Naive B cell (primary cell): ENCODE measurements around the gene FAM210A. TPM values are rescaled to one million over a fixed set of nuclear protein-coding genes. Genes with fewer than 3 reads are reported as not detected.
"Not testable (repeated sequence)": the region's sequence is repeated elsewhere in the genome, so short reads cannot be mapped to it uniquely, and the experiment has no call there.

Experiments
- ATAC-seq, 2 donors: fragments of 150-1000 bp; cut with Tn5 transposase; 2 replicates each; pipeline ENCODE4 v1.10.0; 2021; ENCODE audit warnings: low read depth in 2 of 2, mild to moderate bottlenecking in 2 of 2, moderate library complexity in 2 of 2
- DNase-seq: peaks from one replicate; pipeline ENCODE4 v3.0.0; 2022
- H3K27ac Mint-ChIP-seq, 6 donors: one replicate each; pipeline ENCODE4 v1.8.0; 2020 to 2022; ENCODE audit warnings: mild to moderate bottlenecking in 6 of 6, mixed read lengths in 6 of 6, moderate library complexity in 5 of 6, inconsistent platforms in 2 of 6
- H3K27me3 Mint-ChIP-seq, 3 donors: one replicate each; pipeline ENCODE4 v1.8.0; 2021 to 2022; ENCODE audit warnings: mixed read lengths in 3 of 3, mild to moderate bottlenecking in 1 of 3
- H3K36me3 Mint-ChIP-seq, 2 donors: one replicate each; pipeline ENCODE4 v1.8.0; 2020 to 2022; ENCODE audit warnings: mixed read lengths in 2 of 2, inconsistent platforms in 1 of 2, mild to moderate bottlenecking in 1 of 2
- H3K4me1 Mint-ChIP-seq, 3 donors: one replicate each; pipeline ENCODE4 v1.8.0; 2020 to 2022; ENCODE audit warnings: mixed read lengths in 3 of 3, inconsistent platforms in 1 of 3, mild to moderate bottlenecking in 1 of 3, moderate library complexity in 1 of 3
- H3K4me3 Mint-ChIP-seq, 8 donors: one replicate each; pipeline ENCODE4 v1.8.0; 2020 to 2022; ENCODE audit warnings: mild to moderate bottlenecking in 8 of 8, mixed read lengths in 8 of 8, moderate library complexity in 8 of 8, inconsistent platforms in 2 of 8
- H3K9me3 Mint-ChIP-seq, 7 donors: one replicate each; pipeline ENCODE4 v1.8.0; 2020 to 2022; ENCODE audit warnings: mixed read lengths in 7 of 7, mild to moderate bottlenecking in 5 of 7, inconsistent platforms in 2 of 7, moderate library complexity in 1 of 7
- polyA plus RNA-seq, 6 donors: library from polyadenylated mRNA; unstranded; fragments of 300-500 nt; fragmentation: Illumina TruSeq; gene quantifications; one replicate each; pipeline ENCODE4 v1.2.3, GENCODE V29; 2021; ENCODE audit warnings: low read depth in 6 of 6

Gene FAM210A, protein sequence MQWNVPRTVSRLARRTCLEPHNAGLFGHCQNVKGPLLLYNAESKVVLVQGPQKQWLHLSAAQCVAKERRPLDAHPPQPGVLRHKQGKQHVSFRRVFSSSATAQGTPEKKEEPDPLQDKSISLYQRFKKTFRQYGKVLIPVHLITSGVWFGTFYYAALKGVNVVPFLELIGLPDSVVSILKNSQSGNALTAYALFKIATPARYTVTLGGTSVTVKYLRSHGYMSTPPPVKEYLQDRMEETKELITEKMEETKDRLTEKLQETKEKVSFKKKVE
- polyA plus RNA-seq, result 10 to 100 TPM; 10.8 to 22.7 (median 17.3) TPM

DNA sequence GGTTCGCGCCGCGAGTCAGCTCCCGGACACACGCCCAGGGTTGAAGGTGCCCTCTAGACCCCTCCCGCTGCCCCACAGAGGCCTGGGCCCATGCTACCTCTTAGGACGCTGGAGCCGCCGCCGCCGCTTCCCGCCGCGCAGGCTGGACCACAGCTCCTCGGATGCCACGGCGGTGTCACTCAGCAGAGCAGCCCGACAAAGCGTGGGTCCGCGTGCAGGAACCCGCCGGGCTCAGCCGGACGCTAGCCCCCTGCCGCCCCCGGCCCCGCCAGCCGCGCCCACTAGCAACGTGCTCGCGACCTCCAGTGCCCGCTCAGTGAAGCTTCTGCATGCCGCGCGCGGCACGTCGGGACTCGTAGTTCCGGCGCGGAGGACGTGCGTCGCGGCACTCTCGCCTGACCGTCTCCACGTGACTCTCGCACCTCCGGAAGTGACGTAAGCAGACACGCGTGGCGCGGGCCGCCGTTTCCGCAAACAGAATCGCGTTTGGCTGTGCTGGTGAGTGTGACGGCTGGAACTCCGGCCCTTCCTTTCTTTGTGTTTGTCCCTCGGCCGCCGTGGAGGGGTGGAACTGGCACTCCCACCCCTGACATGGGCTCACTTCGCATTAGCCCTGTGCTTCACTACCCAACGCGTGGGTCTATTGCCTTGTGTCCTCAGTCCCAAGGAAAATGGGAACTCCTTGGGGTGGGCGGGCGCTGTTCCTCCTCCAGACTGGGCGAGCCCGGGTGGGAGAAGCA, at the start of gene FAM210A, which contains the start of gene RNMT:
Gene FAM210A, minus strand, starts transcription at position 327 of the 740 bp plus-strand sequence. CDS start 44,481 bp downstream, outside the sequence.
Gene RNMT, plus strand, starts transcription at position 442 of the 740 bp plus-strand sequence. CDS start 4,845 bp downstream, outside the sequence.
- H3K4me3 Mint-ChIP-seq, result peak within 1 kb of the TSS; percentile 72 to 98 (median 96)
- ATAC-seq, result peak; percentile 93 to 94
- peaks cover 0 to 2% of the 10 kb centered on the region in 2 donors for H3K36me3 Mint-ChIP-seq
- peak within 1 kb of the TSS; percentile 86 to 100 (median 100) for H3K27ac Mint-ChIP-seq
- no peaks in the 10 kb centered on the region for H3K27me3 Mint-ChIP-seq
- DNase-seq, result peak; percentile 93
- H3K9me3 Mint-ChIP-seq, result no peaks in the 10 kb centered on the region
- peaks cover 30 to 56% (median 54%) of the 10 kb centered on the region in 3 donors for H3K4me1 Mint-ChIP-seq

DNA sequence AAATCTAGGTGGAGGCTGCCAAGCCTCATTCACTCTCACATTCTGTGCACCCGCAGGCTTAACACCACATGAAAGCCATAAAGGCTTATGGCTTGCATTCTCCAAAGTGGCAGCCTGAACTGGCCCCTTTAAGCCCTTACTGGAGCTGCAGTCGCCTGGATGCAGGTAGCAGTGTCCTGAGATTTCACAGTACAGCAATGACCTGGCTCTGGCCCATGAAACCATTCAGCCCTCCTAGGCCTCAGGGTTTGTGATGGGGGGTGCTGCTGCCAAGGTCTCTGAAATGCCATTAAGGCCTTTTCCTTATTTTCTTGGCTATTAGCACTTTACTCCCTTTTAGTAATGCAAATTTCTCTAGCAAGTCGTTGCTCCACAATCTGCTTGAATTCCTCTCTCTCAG, 48.7 kb upstream of the FAM210A start:
- H3K4me3 Mint-ChIP-seq, result no peak overlapping the region
- peaks cover 4 to 20% (median 9%) of the 10 kb centered on the region in 7 donors for H3K9me3 Mint-ChIP-seq
- H3K27ac Mint-ChIP-seq, result no peak overlapping the region
- no peak for DNase-seq
- ATAC-seq, result no peak
- no peaks in the 10 kb centered on the region for H3K4me1 Mint-ChIP-seq
- H3K27me3 Mint-ChIP-seq, result peaks cover 11 to 13% (median 12%) of the 10 kb centered on the region in 3 donors
- H3K36me3 Mint-ChIP-seq, result no peaks in the 10 kb centered on the region

- Mint-ChIP-seq H3K4me1 (peaks cover 0 to 5% (median 0%) of the 10 kb centered on the region in 3 donors), H3K9me3 (peaks cover 12 to 38% (median 28%) of the 10 kb centered on the region in 7 donors), H3K4me3 (peak overlapping the region in 1 of 8 donors; percentile 30), H3K27ac (peak overlapping the region in 1 of 6 donors; percentile 40), H3K27me3 (no peaks in the 10 kb centered on the region), H3K36me3 (peaks cover 37 to 44% of the 10 kb centered on the region in 2 donors)
- no peak for ATAC-seq
- DNase-seq, result no peak
Observed at GRCh38 chr18:13762690-13763439, 36.5 kb upstream of the FAM210A start.

- DNase-seq (no peak), ATAC-seq (no peak)
- H3K4me1 Mint-ChIP-seq, result peaks cover 0 to 5% (median 0%) of the 10 kb centered on the region in 3 donors
- H3K9me3 Mint-ChIP-seq, result peaks cover 5 to 12% (median 7%) of the 10 kb centered on the region in 7 donors
- peaks cover 55 to 56% of the 10 kb centered on the region in 2 donors for H3K36me3 Mint-ChIP-seq
- H3K4me3 Mint-ChIP-seq, result no peak overlapping the region
- H3K27me3 Mint-ChIP-seq, result no peaks in the 10 kb centered on the region
- no peak overlapping the region for H3K27ac Mint-ChIP-seq
Observed at GRCh38 chr18:13760047-13760446, 33.7 kb upstream of the FAM210A start.

DNA sequence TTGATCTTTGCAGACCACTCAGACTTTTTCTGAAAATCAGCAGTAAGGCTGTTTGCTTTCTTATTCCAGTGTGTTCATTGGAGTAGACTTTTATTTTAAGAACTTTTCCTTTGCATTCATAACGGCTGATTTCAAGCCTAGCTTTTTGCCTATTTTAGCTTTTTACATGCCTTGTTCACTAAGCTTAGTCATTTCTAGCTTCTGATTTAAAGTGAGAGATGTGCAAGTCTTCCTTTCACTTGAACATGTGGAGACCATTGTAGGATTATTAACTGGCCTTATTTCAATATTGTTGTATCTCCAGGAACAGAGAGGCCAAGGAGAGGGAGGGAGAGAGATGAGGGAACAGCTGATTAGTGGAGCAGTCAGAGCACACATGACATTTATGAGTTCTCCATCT, 32.3 kb upstream of the FAM210A start:
- H3K4me1 Mint-ChIP-seq, result peaks cover 0 to 5% (median 0%) of the 10 kb centered on the region in 3 donors
- H3K9me3 Mint-ChIP-seq, result peaks cover 0 to 3% (median 0%) of the 10 kb centered on the region in 7 donors
- H3K27ac Mint-ChIP-seq, result no peak overlapping the region
- H3K4me3 Mint-ChIP-seq, result no peak overlapping the region
- H3K36me3 Mint-ChIP-seq, result peaks cover 53 to 57% of the 10 kb centered on the region in 2 donors
- no peak for ATAC-seq
- DNase-seq, result no peak
- H3K27me3 Mint-ChIP-seq, result no peaks in the 10 kb centered on the region

- Mint-ChIP-seq H3K36me3 (peaks cover 42 to 47% of the 10 kb centered on the region in 2 donors), H3K27me3 (no peaks in the 10 kb centered on the region), H3K27ac (no peak overlapping the region), H3K4me1 (no peaks in the 10 kb centered on the region), H3K4me3 (no peak overlapping the region), H3K9me3 (no peaks in the 10 kb centered on the region)
- no peak for DNase-seq
- ATAC-seq, result no peak
Observed at GRCh38 chr18:13756671-13757070, 30.3 kb upstream of the FAM210A start.

DNA sequence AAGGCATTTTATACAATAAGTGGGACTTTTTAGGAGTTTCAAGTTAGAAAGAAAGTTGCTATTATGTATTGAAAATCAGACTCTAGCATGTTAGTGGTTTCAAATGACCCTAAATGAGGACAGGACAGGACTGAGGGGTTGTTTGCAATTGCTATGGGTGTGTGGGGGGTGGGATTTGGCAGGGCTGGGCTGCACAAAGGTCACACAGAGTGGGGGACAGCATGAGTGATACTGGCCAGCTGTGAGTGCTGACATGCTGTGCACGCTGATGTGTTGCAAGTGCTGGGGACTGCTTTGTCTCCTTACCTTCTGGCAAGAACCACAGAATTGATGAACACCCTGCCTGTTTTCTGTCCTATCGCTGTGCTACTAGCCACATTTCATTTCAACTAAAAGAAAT, 29.9 kb upstream of the FAM210A start:
- Mint-ChIP-seq H3K4me1 (no peaks in the 10 kb centered on the region), H3K27ac (no peak overlapping the region), H3K36me3 (peaks cover 44 to 50% of the 10 kb centered on the region in 2 donors)

DNA sequence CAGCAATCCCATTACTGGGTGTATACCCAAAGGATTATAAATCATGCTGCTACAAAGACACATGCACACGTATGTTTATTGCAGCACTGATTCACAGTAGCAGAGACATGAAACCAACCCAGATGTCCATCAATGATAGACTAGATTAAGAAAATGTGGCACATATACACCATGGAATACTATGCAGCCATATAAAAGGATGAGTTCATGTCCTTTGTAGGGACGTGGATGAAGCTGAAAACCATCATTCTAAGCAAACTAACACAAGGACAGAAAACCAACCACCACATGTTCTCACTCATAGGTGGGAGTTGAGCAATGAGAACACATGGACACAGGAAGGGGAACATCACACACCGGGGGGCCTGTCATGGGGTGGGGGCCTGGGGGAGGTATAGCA, 25.2 kb upstream of the FAM210A start:
- DNase-seq, H3K27me3 Mint-ChIP-seq, ATAC-seq, H3K4me3 Mint-ChIP-seq, H3K4me1 Mint-ChIP-seq, H3K9me3 Mint-ChIP-seq: not testable (repeated sequence)
- H3K36me3 Mint-ChIP-seq, result peaks cover 49 to 59% of the 10 kb centered on the region in 2 donors
- peak overlapping the region in 1 of 6 donors; percentile 47 for H3K27ac Mint-ChIP-seq

More for the DNA sequence above, 29.9 kb upstream of the FAM210A start:
- DNase-seq, result no peak
- ATAC-seq, result no peak
- Mint-ChIP-seq H3K9me3 (no peaks in the 10 kb centered on the region), H3K4me3 (no peak overlapping the region), H3K27me3 (no peaks in the 10 kb centered on the region)

GRCh38 chr18:13746633-13747032, 20.3 kb upstream of the FAM210A start:
- Mint-ChIP-seq H3K27me3 (no peaks in the 10 kb centered on the region), H3K9me3 (peaks cover 0 to 3% (median 0%) of the 10 kb centered on the region in 7 donors), H3K4me1 (peaks cover 0 to 4% (median 0%) of the 10 kb centered on the region in 3 donors), H3K36me3 (peaks cover 44 to 45% of the 10 kb centered on the region in 2 donors), H3K4me3 (no peak overlapping the region), H3K27ac (no peak overlapping the region)
- DNase-seq (no peak), ATAC-seq (no peak)

- ATAC-seq, result no peak
- DNase-seq, result no peak
- Mint-ChIP-seq H3K4me1 (peaks cover 0 to 4% (median 0%) of the 10 kb centered on the region in 3 donors), H3K9me3 (no peaks in the 10 kb centered on the region), H3K4me3 (no peak overlapping the region), H3K27me3 (no peaks in the 10 kb centered on the region), H3K36me3 (peaks cover 36 to 40% of the 10 kb centered on the region in 2 donors), H3K27ac (no peak overlapping the region)
Observed at GRCh38 chr18:13745696-13746095, 19.3 kb upstream of the FAM210A start.

GRCh38 chr18:13735681-13736080, 9.3 kb upstream of the FAM210A start:
- no peaks in the 10 kb centered on the region for H3K27me3 Mint-ChIP-seq
- H3K27ac Mint-ChIP-seq, result peak overlapping the region in 2 of 6 donors; percentile 1 to 53
- H3K36me3 Mint-ChIP-seq, result peaks cover 22 to 31% of the 10 kb centered on the region in 2 donors
- no peak overlapping the region for H3K4me3 Mint-ChIP-seq
- no peak for DNase-seq
- no peak for ATAC-seq
- peaks cover 0 to 2% (median 0%) of the 10 kb centered on the region in 7 donors for H3K9me3 Mint-ChIP-seq
- H3K4me1 Mint-ChIP-seq, result peaks cover 4 to 12% (median 9%) of the 10 kb centered on the region in 3 donors

GRCh38 chr18:13730481-13730880, 4.1 kb upstream of the FAM210A start:
- H3K36me3 Mint-ChIP-seq, result peaks cover 7 to 14% of the 10 kb centered on the region in 2 donors
- no peak for ATAC-seq

DNA sequence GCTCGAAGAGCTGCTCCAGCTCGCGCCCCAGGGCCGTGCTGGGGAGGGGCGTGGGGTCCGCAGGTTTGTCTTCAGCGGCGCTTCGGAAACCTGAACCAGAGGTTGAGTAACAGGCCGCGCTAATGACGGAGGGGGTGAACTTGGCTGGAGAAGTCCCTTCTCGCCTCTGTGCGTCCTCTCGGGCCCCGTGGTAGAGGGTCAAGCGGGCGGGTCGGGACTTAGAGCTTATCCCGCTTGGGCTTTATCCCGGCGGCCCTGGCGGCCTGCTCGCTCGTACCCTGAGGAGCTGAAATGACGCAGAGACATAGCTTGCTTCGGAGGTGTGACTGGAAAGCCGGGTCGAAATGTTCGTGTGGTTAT, 594 bp upstream of the FAM210A start:
- ATAC-seq, result peak; percentile 7 to 8
- Mint-ChIP-seq H3K4me3 (peak overlapping the region; percentile 72 to 98 (median 96)), H3K4me1 (peaks cover 32 to 62% (median 58%) of the 10 kb centered on the region in 3 donors), H3K36me3 (peaks cover 0 to 6% of the 10 kb centered on the region in 2 donors), H3K9me3 (no peaks in the 10 kb centered on the region), H3K27ac (peak overlapping the region; percentile 86 to 100 (median 100)), H3K27me3 (no peaks in the 10 kb centered on the region)
- DNase-seq, result no peak

More at GRCh38 chr18:13730481-13730880, 4.1 kb upstream of the FAM210A start:
- H3K4me3 Mint-ChIP-seq, result peak overlapping the region in 1 of 8 donors; percentile 88
- H3K27me3 Mint-ChIP-seq, result no peaks in the 10 kb centered on the region
- H3K27ac Mint-ChIP-seq, result peak overlapping the region in 5 of 6 donors; percentile 24 to 44 (median 35)
- peaks cover 0 to 2% (median 0%) of the 10 kb centered on the region in 7 donors for H3K9me3 Mint-ChIP-seq
- no peak for DNase-seq
- peaks cover 23 to 49% (median 41%) of the 10 kb centered on the region in 3 donors for H3K4me1 Mint-ChIP-seq
